ENCODE measurements around the gene HOXB4.

The HOXB4 gene

DNA sequence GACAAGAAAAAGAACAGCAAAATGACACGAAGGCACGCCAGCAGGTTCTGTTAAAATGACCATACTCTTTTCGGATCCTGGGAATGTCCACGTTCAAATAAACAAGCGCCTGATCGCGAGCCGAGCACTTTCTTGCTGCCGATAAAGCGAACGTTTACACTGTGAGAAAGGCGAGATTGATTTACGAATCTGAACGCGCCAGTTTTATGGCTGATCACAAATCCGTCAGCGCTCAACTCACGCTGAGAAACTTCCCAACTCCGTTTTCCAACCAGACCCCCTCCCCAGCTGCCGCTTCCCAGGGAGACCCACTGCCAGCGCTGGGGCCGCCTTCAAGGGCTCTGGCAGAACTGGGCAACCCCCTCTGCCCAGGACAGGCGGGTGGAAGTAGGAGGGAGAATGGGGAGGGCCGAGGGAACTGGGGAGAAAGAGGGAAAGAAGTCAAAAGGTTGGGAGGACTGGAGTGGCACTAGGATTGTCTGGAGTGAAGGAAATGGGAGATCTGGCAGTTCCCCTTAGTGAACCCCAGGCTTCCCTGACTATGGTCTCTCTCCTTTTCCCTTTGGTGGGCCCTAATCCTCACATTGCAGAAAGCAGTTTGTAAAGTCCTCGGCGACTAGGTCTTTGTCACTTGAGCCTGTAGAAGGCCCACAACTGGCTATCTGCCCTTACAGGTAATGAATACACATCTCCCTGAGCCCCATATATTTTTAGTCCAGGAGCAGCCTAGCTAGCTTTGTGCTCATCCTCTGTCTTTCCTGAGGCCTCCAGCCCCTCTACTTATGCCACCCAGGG, 6.9 kb downstream of the HOXB4 start:
- DNase-seq = no peak

- DNase-seq = no peak
Observed at GRCh38 chr17:48570325-48571023, 7.7 kb downstream of the HOXB4 start.

DNA sequence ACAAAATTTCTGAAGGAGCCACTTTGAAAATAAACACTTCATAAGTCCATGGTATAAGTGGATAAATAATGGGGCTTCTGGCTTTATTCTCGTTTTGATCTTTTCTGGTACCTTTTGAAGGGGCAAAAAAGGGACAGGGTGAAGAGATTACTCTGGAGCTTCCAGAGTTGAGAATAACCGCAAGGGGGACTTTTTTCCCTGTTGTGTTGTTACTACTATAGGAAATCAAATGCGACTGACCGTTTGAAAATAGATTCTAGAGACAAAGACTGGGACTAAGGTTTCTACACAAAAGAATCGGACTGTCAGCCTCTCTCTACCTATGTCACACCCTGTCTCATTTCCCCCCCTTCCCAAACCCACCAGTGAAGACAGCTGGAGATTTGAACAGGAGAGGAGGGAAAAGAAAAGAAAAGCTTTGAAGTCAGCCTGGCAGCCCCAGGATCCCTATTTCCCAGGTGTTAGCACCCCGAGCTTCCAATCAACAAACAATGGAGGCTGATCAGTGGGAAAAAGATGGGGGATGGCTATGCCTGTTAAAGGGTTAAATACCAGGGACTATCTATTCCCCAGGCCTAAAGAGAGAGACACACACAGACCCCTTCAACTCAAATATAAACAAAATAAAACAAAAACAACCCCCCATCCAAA, 8.4 kb downstream of the HOXB4 start:
- DNase-seq = no peak

DNA sequence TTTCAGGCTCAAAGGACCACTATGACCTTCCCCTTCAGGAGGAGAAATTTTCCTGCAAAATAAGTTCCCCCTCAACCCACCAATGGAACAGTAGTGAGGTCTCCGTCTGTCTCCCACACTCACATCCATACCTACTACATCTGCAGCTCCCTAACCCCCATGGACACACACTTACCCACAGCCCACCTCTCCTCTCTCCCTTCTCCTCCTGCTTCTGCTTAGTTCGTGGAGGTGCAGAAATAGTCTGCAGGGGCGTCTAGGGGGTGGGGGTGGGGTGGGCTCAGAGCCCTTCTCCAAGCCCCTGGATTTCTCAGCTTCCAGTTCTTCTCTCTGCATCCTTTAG, 8.9 kb downstream of the HOXB4 start:
- no peak for DNase-seq

GRCh38 chr17:48568499-48569239, 9.5 kb downstream of the HOXB4 start:
- no peak for DNase-seq

DNA sequence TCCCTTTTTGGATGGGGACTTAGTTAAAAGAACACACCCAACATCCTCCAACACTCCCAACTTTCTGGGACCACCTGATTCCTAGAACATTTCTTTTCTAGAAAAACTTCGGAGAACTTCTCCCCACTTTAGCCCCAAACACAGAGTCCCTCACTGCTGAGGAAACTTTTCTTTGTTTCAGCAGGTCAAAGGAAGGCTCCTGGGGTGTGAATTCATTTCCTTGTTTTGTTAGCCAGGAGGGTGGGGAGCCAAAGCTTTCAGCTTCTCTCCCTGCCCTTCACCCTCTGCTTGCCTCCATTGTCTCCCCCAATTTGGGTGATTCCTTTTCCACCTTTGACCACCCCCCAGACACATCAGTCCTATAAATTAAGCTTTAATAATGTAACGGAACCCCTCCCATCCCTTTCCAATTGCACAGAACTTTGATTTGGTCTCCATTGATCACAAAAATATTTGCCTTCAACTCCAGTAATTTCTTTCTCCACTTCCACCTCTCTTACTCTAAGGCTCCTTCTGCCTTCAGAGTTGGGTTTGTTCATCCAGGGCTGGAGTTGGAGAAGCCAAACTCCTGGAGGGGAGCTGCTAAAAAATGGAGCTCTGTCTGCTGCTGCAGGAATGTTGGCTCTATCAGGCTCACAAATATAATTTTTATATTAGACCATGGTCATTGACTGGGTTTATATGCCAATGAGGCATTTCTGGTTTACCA, 10.3 kb downstream of the HOXB4 start:
- DNase-seq = no peak

DNA sequence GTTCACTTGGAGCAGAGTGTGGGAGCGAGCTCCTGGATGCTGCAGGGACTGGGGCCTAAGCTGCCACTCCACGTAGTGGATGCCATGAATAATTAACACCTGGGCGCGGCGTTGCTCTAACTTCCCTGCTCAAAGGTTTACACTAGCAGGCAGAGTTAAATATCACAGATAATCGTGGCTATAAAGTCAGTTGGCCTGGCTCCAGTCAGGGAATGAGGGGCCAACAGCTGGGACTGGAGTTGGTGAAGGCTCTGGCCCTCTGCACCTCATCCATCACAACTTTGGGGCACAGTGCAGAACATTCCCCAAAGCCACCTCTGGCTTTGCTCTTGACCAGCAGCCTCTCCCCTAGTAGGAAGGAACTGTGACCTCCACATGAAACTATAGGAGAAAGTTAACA, 10.9 kb downstream of the HOXB4 start:
- DNase-seq = no peak

DNA sequence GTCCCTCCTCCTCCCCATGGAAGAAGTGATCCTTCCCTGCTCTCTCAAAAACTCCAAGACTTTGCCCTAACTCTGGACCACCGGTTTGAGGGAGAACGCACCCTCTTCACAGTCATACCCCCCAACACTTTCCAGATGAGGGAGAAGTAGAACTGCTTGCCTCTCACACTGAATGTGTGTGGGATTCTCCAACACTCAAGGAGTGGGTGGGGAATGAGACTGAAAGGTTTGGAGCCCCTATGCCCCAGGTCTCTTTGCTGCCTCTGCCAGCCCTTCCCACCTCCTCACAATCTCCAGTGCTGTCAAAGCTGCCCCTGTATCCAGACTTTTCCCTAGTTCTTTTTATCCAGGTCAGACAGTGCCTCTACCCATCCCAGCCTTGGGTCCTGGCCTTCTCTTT, 11.4 kb downstream of the HOXB4 start:
- DNase-seq = no peak

- DNase-seq = no peak
Observed at GRCh38 chr17:48565925-48566710, 12.0 kb downstream of the HOXB4 start.

DNA sequence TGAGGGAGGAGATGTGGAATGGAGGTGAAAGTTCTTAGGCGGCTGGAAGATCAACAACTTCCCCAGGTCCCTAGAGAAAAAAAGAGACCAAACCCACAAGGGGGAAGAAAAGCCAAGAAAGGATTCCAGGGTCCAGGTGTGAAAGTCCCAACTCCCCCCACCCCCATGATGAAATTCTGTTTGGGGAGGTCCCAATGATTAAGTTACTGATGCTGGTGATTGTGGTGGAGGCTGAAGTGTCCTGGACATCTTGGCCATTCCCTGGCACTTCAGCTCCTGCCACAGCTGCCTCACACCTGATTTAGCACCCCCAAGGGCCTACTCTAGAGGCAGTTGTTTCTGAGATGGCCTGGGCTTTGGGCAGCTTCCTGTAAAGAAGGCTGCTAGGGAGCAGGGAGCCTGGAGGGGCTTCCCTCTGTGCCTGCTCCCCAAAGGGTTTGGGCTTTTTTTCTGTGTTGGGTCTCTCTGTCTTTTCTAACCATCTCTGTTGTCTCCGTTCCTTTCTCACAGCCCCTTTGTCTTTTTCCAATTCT, 13.1 kb downstream of the HOXB4 start:
- no peak for DNase-seq

GRCh38 chr17:48564188-48565021, 13.7 kb downstream of the HOXB4 start:
- DNase-seq = no peak

GRCh38 chr17:48563867-48564187, 14.3 kb downstream of the HOXB4 start:
- no peak for DNase-seq

- DNase-seq = no peak
Observed at GRCh38 chr17:48563385-48563838, 14.7 kb downstream of the HOXB4 start.

- DNase-seq = no peak
Observed at GRCh38 chr17:48562934-48563333, 15.2 kb downstream of the HOXB4 start.

DNA sequence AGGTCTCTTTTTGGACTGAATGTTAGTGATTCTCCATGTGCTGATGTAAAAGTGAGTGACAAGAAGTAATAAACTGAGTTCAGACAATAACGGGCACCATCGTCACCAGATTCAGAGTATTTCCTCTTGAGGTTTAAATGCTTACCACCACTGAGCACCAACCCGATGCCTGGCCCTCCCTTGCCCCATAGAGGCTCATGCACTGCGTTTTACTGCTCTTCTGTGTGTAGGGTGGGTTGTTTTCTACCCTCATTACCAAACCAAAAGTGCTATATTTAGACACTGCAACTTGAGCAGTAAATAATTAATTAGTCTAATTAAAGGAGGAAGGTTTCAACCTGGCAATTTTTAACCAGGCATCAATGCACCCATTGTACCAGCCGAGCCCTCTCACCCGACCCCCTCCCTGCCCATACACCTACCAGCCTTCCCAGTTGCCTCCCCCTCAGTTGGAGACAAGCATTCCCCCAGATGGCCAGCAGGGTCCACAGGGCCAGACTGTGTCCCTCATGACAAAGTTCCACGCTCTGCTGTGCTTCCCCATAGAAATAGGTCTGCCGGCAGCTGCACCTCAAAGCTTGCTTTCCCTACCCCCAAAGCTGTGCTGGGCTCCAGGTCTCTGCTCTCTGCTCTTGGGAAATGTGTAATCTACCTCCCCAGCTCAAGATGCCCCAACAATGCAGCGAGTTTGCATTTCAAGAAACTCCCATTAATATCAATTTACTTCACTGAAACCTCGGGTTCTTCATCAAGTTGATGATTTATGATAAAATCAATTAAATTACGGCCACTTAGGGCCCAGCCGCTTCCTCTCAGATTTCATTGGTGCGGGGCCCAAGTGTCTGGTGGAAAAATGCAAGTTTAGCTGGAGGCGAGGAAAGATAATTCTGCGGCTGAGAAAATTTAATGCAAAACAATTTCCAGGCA, 16.0 kb downstream of the HOXB4 start:
- DNase-seq = no peak

DNA sequence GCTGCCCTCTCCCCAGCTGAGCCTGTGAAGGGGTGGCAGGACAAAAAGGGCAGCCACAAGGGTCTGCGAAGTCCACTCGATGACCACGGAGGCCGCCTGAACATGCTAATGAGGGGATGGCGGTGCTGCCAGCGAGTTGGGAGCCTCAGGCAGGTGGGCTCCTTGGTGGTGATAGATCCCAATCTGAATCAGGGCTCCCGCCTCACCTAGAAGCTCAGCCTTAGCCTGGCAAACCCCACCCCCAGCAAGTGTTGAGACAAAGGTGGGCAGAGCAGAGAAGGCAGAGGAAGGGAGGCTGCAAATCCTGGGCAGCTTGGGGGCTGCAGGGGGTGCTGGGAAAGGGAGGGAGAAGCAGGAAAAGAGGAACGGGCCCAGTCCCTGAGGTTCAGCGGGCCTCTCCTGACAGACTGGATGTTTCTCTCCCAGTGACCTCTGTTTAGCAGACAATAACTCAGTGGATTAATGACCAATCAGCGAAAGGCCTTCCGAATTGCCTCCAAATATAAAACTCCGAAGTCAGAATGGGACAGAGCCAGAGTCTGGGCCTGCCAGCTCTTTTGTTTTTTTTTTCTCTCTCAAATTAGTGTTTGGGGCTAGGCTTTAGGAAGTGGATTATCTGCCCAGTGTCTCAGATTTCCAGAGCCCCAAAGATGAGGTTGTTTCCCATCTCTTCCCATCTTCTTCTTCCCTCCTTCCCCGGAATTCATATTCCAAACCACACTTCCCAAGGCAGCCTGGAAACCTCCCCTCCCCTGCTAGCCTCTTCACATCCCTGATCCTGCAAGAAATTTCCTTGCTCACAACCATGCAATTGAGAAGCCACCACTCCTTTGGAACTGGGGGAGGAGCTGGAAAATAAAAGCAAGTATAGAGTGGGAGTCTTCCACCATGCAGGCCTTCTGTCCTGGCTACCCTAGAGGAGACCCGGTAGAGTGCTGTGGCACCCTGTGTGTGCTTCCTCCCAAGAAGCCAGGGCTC, 18.0 kb downstream of the HOXB4 start:
- no peak for DNase-seq

DNA sequence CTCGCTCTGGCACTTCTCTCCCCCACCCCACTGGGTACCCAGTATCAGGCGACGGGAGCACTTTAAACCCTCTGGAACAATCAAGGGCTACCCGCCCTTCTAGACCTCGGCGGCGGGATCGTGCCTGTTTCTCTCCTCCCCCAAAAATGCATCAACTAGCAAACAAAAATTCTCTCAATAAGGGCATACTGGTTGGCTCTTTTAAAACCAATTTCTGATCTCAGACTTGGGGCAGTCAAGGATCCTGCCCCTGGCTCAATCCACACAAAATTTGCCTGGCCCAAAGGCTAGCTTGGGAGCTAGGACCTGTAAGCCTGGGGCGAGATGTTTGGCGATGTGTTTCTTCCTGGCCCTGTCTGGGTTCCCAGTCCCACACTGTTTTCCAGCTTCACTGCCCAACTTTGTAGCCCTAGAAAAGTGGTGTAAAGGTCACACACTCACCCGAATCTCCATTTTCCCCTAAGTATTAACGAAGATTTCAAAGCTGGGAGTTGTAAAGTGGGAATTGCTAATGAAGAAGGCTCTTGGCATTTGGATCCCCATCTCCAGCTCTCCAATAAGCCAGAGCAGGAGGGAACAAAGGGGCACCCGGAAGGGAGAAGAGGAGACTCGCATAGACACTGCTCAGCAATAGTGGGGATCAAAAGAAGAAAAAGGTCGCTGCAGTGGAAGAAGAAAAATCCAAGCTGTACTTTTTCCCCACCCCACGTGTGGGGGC, 18.9 kb downstream of the HOXB4 start:
- no peak for DNase-seq

GRCh38 chr17:48558831-48559121, 19.4 kb downstream of the HOXB4 start:
- DNase-seq = no peak
